HG03135 (cell line): ENCODE data around the gene ASIC4.

Experiments
- ATAC-seq: cut with Tn5 transposase; IDR thresholded peaks from one replicate; pipeline ENCODE4 v1.9.1; 2021; ENCODE audit warnings: mild to moderate bottlenecking, moderate library complexity; ENCODE audit not compliant: unreplicated experiment

ASIC4 gene

GRCh38 chr2:219497495-219498279 is 16.6 kb upstream of the ASIC4 start:
- peak; percentile 8 for ATAC-seq

- ATAC-seq: peak; percentile 97
Measured at GRCh38 chr2:219498280-219499057, 15.8 kb upstream of the ASIC4 start, which contains the start of gene GMPPA. Gene GMPPA (plus strand): TSS chr2:219498891. CDS start chr2:219499976, 1,085 bp downstream.

GRCh38 chr2:219499058-219499307 is 15.3 kb upstream of the ASIC4 start:
- no peak for ATAC-seq

GRCh38 chr2:219499555-219499954 is 14.7 kb upstream of the ASIC4 start:
- ATAC-seq: no peak

- ATAC-seq: no peak
Measured at GRCh38 chr2:219500135-219500534, 14.1 kb upstream of the ASIC4 start.

GRCh38 chr2:219501849-219502248 is 12.4 kb upstream of the ASIC4 start:
- ATAC-seq: no peak

- no peak for ATAC-seq
Measured at GRCh38 chr2:219502618-219503017, 11.7 kb upstream of the ASIC4 start.

- ATAC-seq: no peak
Measured at GRCh38 chr2:219505585-219505984, 8.7 kb upstream of the ASIC4 start.

- ATAC-seq: no peak
Measured at GRCh38 chr2:219506153-219506801, 8.0 kb upstream of the ASIC4 start.

- no peak for ATAC-seq
Measured at GRCh38 chr2:219506802-219507526, 7.3 kb upstream of the ASIC4 start.

GRCh38 chr2:219507581-219508443 is 6.5 kb upstream of the ASIC4 start:
- ATAC-seq: no peak

GRCh38 chr2:219508444-219508734 is 5.9 kb upstream of the ASIC4 start:
- no peak for ATAC-seq

- ATAC-seq: no peak
Measured at GRCh38 chr2:219508971-219509779, 5.1 kb upstream of the ASIC4 start.

- no peak for ATAC-seq
Measured at GRCh38 chr2:219509780-219510511, 4.3 kb upstream of the ASIC4 start.

- ATAC-seq: no peak
Measured at GRCh38 chr2:219510512-219511135, 3.7 kb upstream of the ASIC4 start.

GRCh38 chr2:219511547-219512325 is 2.5 kb upstream of the ASIC4 start:
- ATAC-seq: no peak

GRCh38 chr2:219512524-219513216 is 1.6 kb upstream of the ASIC4 start:
- no peak for ATAC-seq
